Regular cardiac myocyte (primary cell): ENCODE data around the gene CAP1. TPM values are rescaled to one million over a fixed set of nuclear protein-coding genes. Genes with fewer than 3 reads are reported as not detected.

Source experiments
- total RNA-seq: library from RNA; depleted of rRNA; stranded (reverse); fragments of >200 nt; gene quantifications from 2 replicates; pipeline ENCODE4 v1.2.3, GENCODE V29; 2014

The CAP1 gene, protein sequence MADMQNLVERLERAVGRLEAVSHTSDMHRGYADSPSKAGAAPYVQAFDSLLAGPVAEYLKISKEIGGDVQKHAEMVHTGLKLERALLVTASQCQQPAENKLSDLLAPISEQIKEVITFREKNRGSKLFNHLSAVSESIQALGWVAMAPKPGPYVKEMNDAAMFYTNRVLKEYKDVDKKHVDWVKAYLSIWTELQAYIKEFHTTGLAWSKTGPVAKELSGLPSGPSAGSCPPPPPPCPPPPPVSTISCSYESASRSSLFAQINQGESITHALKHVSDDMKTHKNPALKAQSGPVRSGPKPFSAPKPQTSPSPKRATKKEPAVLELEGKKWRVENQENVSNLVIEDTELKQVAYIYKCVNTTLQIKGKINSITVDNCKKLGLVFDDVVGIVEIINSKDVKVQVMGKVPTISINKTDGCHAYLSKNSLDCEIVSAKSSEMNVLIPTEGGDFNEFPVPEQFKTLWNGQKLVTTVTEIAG
- 468 and 655 TPM in 2 replicates for total RNA-seq

DNA sequence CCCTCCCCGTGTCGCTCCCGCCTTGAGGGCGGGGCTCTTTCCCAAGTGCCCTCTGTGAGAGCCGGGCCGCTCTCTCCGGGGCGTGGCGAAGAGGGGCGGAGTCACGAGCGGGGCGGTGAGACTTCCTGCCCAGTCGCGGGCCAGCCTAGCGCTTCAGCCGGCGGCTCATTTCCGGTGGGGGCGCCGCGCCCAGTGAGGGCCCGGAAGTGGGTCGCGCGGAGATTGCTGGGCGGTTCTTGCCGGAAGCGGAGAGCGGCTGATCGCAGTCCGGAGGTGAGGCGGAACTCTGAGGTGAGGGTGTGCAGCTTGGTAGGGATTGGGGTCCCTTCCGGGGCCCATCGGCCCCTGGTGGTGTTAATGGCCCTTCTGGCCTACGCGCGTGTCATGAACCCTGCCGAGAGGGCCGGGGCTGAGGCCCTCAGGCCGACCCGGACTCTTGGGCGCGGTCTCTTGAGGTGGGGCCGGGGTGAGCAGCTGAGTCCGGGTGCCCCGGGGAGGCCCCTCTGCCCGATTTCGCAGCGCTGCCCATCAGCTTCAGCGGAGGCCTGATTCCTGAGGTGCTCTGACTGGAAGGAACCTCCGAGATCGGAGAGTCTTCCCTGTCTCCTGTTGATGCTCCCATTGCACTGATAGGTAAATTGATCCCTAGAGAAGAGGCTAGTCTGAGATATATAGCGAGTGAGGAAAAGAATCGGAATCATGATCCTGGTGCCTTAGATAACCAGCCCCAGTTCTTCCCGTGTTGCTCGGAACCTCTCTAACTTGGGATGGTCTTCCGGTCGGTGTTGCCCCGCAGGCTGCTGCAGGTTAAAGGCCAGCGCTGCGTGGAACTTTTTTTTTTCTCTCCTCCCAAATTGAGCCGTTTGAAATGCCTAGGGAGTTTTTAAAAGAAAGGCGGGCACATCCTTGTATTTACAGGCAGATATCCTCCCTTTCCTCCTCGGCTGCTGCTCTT, at the start of gene CAP1:
TSS of gene CAP1 (plus strand) at position 219 of the 955 bp plus-strand sequence. CDS start 18,618 bp downstream, outside the sequence.

GRCh38 chr1:40096977-40097782, 56.7 kb downstream of the CAP1 start, which contains the start of gene PPT1:
Gene PPT1, minus strand, starts transcription at chr1:40097252. Its CDS starts 14 bp downstream, at chr1:40097238.

Other genes starting within 250 kb of the CAP1 start
- gene TRIT1, start 157.2 kb upstream of the CAP1 start, total RNA-seq: 27.0 and 37.2 TPM in 2 replicates
- gene MYCL, start 138.8 kb upstream of the CAP1 start, total RNA-seq: 0.58 and 2.3 TPM in 2 replicates
- 5.4 and 6.1 TPM in 2 replicates for gene MFSD2A, start 85.6 kb upstream of the CAP1 start, total RNA-seq
- 38.6 and 59.4 TPM in 2 replicates for gene PPT1, start 56.5 kb downstream of the CAP1 start, total RNA-seq
- gene RLF, start 120.7 kb downstream of the CAP1 start, total RNA-seq: 24.9 and 40.0 TPM in 2 replicates
- not detected in 2 replicates for gene TMCO2, start 207.2 kb downstream of the CAP1 start, total RNA-seq
- gene ZMPSTE24, start 217.5 kb downstream of the CAP1 start, total RNA-seq: 68.8 and 129 TPM in 2 replicates